Measurements from ENCODE around the gene DCUN1D4. TPM values are rescaled to one million over a fixed set of nuclear protein-coding genes. Genes with fewer than 3 reads are reported as not detected.

The DCUN1D4 gene
- total RNA-seq, 1 experiment from 2014 or later, result 34.4 TPM

GRCh38 chr4:51942108-51942832 lies 99.3 kb downstream of the DCUN1D4 start:
- no peak for DNase-seq (ENCODE audit: low spot score)
- in situ Hi-C loops (cut with HindIII; ENCODE audit: low sequenced_read_pairs), result no loop called here

- DNase-seq (ENCODE audit: low spot score), result no peak
- in situ Hi-C loops (cut with HindIII; ENCODE audit: low sequenced_read_pairs), result no loop called here
These were observed 99.9 kb downstream of the DCUN1D4 start for GRCh38 chr4:51942833-51943215.

GRCh38 chr4:51943221-51943620 lies 100.3 kb downstream of the DCUN1D4 start:
- DNase-seq (ENCODE audit: low spot score), result no peak
- in situ Hi-C loops (cut with HindIII; ENCODE audit: low sequenced_read_pairs), result no loop called here

GRCh38 chr4:51958199-51958968 lies 115.4 kb downstream of the DCUN1D4 start:
- DNase-seq (ENCODE audit: low spot score), result no peak
- in situ Hi-C loops (cut with HindIII; ENCODE audit: low sequenced_read_pairs), result no loop called here

- no peak for DNase-seq (ENCODE audit: low spot score)
- in situ Hi-C loops (cut with HindIII; ENCODE audit: low sequenced_read_pairs), result no loop called here
These were observed 117.5 kb downstream of the DCUN1D4 start for GRCh38 chr4:51960486-51960885.

- in situ Hi-C loops (cut with HindIII; ENCODE audit: low sequenced_read_pairs), result no loop called here
- no peak for DNase-seq (ENCODE audit: low spot score)
These were observed 121.0 kb downstream of the DCUN1D4 start for GRCh38 chr4:51963841-51964517.

- no peak for DNase-seq (ENCODE audit: low spot score)
- in situ Hi-C loops (cut with HindIII; ENCODE audit: low sequenced_read_pairs), result no loop called here
These were observed 122.9 kb downstream of the DCUN1D4 start for GRCh38 chr4:51965862-51966261.

Other genes with a start within 250 kb of the DCUN1D4 start
- not detected in 2 replicates for gene LRRC66, start 177.2 kb downstream of the DCUN1D4 start, total RNA-seq (2014; rRNA removed; shearing (Covaris generic))
- gene SGCB, start 195.1 kb downstream of the DCUN1D4 start, total RNA-seq (2014; rRNA removed; shearing (Covaris generic)), result 4.2 and 5.5 TPM in 2 replicates
- gene SPATA18, start 208.2 kb downstream of the DCUN1D4 start, total RNA-seq (2014; rRNA removed; shearing (Covaris generic)), result 0.37 TPM in 1 of 2 replicates, not detected in the other

Data from G401 (cell line).